HEK293T (cell line): ENCODE results near the gene ZNF474.

Experiments used
- BHLHE40 ChIP-seq: fragments of 450-650 bp; IDR thresholded peaks from 2 replicates; pipeline ENCODE4 v1.6.1; 2016; ENCODE audit warnings: mild to moderate bottlenecking, moderate library complexity, borderline replicate concordance
- HDGF ChIP-seq: fragments of 450-650 bp; IDR thresholded peaks from 2 replicates; pipeline ENCODE4 v1.6.1; 2017; ENCODE audit warnings: antibody characterized with exemption, borderline replicate concordance
- SUZ12 ChIP-seq: fragments of 450-650 bp; IDR thresholded peaks from 2 replicates; pipeline ENCODE4 v1.6.1; 2016; ENCODE audit warnings: mild to moderate bottlenecking
- TARDBP ChIP-seq: fragments of 450-650 bp; IDR thresholded peaks from 2 replicates; pipeline ENCODE4 v1.6.1; 2016
- ZNF384 ChIP-seq: fragments of 450-650 bp; IDR thresholded peaks from 2 replicates; pipeline ENCODE4 v1.6.1; 2016
- TF ChIP-seq, protein P1 (sequence below): fragments of 450-650 bp; IDR thresholded peaks from 2 replicates; pipeline ENCODE4 v1.6.1; 2016

DNA sequence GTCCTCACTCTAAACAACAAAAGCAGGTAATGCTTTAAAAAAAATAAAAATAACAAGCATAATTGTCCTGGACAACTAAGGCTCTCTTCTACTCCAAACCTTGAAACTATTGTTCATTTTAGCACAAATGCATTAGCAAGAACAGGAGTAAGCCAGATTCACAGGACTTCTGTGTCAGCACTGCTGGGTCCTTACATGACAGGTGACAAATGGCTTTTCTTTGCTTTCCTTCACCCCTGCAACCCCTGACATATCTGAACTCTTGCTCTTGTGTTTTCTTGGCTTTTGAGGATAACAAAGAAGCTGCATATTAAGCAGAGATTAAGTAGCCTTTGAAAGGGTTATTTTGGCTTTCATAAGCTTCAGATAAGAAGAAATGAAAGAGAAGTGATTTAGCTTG is 71.1 kb downstream of the ZNF474 start:
- no peak for TF ChIP-seq HDGF
- TF ChIP-seq BHLHE40, result no peak
- no peak for TF ChIP-seq SUZ12
- TF ChIP-seq, protein P1, sequence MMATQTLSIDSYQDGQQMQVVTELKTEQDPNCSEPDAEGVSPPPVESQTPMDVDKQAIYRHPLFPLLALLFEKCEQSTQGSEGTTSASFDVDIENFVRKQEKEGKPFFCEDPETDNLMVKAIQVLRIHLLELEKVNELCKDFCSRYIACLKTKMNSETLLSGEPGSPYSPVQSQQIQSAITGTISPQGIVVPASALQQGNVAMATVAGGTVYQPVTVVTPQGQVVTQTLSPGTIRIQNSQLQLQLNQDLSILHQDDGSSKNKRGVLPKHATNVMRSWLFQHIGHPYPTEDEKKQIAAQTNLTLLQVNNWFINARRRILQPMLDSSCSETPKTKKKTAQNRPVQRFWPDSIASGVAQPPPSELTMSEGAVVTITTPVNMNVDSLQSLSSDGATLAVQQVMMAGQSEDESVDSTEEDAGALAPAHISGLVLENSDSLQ, result 0 out of 2 replicates have a peak, but pooled peaks have one; percentile 2
- no peak for TF ChIP-seq ZNF384
- TF ChIP-seq TARDBP, result no peak
